ENCODE data around the gene RAB10.

Gene RAB10

GRCh38 chr2:26118682-26119081 is 84.8 kb downstream of the RAB10 start:
- TF ChIP-seq CTCF (conservative IDR thresholded peaks at IDR 0.05) (no peak), ZFX (IDR thresholded peaks at IDR 0.05) (no peak)
- no peak overlapping the region for H3K27ac ChIP-seq

- TF ChIP-seq CTCF (conservative IDR thresholded peaks at IDR 0.05) (no peak), ZFX (IDR thresholded peaks at IDR 0.05) (no peak)
Observed at GRCh38 chr2:26119521-26119920, 85.6 kb downstream of the RAB10 start.

GRCh38 chr2:26122630-26123029 is 88.7 kb downstream of the RAB10 start:
- no peak overlapping the region for H3K27ac ChIP-seq
- TF ChIP-seq CTCF (conservative IDR thresholded peaks at IDR 0.05) (no peak), ZFX (IDR thresholded peaks at IDR 0.05) (no peak)

More at GRCh38 chr2:26119521-26119920, 85.6 kb downstream of the RAB10 start:
- no peak overlapping the region for H3K27ac ChIP-seq

GRCh38 chr2:26123426-26123825 is 89.5 kb downstream of the RAB10 start:
- no peak for TF ChIP-seq ZFX (IDR thresholded peaks at IDR 0.05)
- no peak for TF ChIP-seq CTCF (conservative IDR thresholded peaks at IDR 0.05)
- no peak overlapping the region for H3K27ac ChIP-seq

- no peak for TF ChIP-seq CTCF (conservative IDR thresholded peaks at IDR 0.05)
- no peak for TF ChIP-seq ZFX (IDR thresholded peaks at IDR 0.05)
- H3K27ac ChIP-seq: no peak overlapping the region
Observed at GRCh38 chr2:26126074-26126473, 92.2 kb downstream of the RAB10 start.

GRCh38 chr2:26128176-26128575 is 94.3 kb downstream of the RAB10 start:
- TF ChIP-seq CTCF (conservative IDR thresholded peaks at IDR 0.05): no peak
- TF ChIP-seq ZFX (IDR thresholded peaks at IDR 0.05): no peak
- no peak overlapping the region for H3K27ac ChIP-seq

- TF ChIP-seq ZFX (IDR thresholded peaks at IDR 0.05): no peak
- TF ChIP-seq CTCF (conservative IDR thresholded peaks at IDR 0.05): no peak
- H3K27ac ChIP-seq: no peak overlapping the region
Observed at GRCh38 chr2:26130763-26131162, 96.9 kb downstream of the RAB10 start.

Data from C4-2B (cell line).